Measurements from ENCODE around the gene SULT1B1.

The SULT1B1 gene

DNA sequence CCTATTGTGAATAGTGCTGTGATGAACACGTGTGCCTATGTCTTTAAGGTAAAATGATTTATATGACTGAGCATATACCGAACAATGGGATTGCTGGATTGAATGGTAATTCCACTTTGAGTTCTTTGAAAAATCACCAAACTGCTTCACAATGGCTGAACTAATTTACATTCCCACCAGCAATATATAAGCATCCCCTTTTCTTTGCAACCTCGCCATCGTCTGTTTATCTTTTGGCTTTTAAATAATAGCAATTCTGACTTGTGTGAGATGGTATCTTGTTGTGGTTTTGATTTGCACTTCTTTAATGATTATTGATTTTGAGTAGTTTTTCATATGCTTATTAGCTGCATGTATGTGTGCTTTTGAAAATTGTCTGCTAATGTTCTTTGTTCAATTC, 75.6 kb downstream of the SULT1B1 start:
- no peak for DNase-seq

All from activated CD4-positive, alpha-beta T cell treated with anti-CD3 and anti-CD28 coated beads, Interleukin-2, amount 50 U/mL, for 48 hours (primary cell).